Endothelial cell of umbilical vein (primary cell): ENCODE results near the gene SLC9A9.

Experiments
- EZH2 ChIP-seq: IDR thresholded peaks from 2 replicates; pipeline ENCODE4 v1.6.1; 2012; ENCODE audit warnings: borderline replicate concordance, low read depth, mild to moderate bottlenecking, moderate library complexity, low read length, inconsistent platforms; ENCODE audit not compliant: severe bottlenecking
- JUN ChIP-seq: IDR thresholded peaks from 2 replicates; pipeline ENCODE4 v1.6.1; 2011; ENCODE audit warnings: borderline replicate concordance, low read depth; ENCODE audit not compliant: insufficient read length, insufficient read depth
- MYC ChIP-seq: IDR thresholded peaks from one replicate; pipeline ENCODE4 v1.6.1; 2011; ENCODE audit warnings: mild to moderate bottlenecking, low read depth, low read length
- POLR2A ChIP-seq: IDR thresholded peaks from 2 replicates; pipeline ENCODE4 v1.6.1; 2012; ENCODE audit warnings: low read depth, mild to moderate bottlenecking, control low read depth, low read length
- POLR2AphosphoS5 ChIP-seq: IDR thresholded peaks from 2 replicates; pipeline ENCODE4 v1.6.1; 2012; ENCODE audit warnings: low read depth, mild to moderate bottlenecking, control low read depth, low read length, moderate library complexity; ENCODE audit not compliant: insufficient read depth
- TF ChIP-seq, protein P1 (sequence below), 2 donors: IDR thresholded peaks; 1 replicate in 1 of 2; 2 replicates in 1 of 2; pipeline ENCODE4 v1.5.1; 2011; ENCODE audit warnings: low read length in 2 of 2, mild to moderate bottlenecking in 2 of 2, moderate library complexity in 2 of 2, control low read depth in 1 of 2, inconsistent platforms in 1 of 2, low read depth in 1 of 2; ENCODE audit not compliant: insufficient read depth in 1 of 2; ENCODE audit errors: extremely low read depth in 1 of 2
- TF ChIP-seq, protein P2 (sequence below): IDR thresholded peaks from 2 replicates; pipeline ENCODE4 v1.6.1; 2011; ENCODE audit not compliant: insufficient read depth, insufficient read length

DNA sequence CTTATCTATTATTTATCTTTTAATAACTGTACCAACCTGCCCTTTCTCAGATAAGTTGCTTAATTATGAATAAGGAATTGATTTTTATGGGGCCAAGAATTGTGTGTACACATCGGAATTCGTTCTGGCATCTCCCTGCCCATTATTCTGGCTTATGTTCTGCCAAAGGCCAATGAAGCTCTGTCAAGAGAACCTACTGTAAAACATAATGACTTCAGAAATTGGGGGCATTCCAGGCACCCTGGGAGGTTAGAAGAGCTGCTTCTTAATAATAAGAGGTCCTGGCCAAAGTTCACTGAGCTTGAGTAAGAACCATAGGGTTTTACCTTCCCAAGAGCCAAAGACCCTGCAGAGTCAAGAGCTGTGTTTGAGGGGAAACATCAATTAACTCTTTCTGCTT is 261.7 kb downstream of the SLC9A9 start:
- TF ChIP-seq, protein P1, sequence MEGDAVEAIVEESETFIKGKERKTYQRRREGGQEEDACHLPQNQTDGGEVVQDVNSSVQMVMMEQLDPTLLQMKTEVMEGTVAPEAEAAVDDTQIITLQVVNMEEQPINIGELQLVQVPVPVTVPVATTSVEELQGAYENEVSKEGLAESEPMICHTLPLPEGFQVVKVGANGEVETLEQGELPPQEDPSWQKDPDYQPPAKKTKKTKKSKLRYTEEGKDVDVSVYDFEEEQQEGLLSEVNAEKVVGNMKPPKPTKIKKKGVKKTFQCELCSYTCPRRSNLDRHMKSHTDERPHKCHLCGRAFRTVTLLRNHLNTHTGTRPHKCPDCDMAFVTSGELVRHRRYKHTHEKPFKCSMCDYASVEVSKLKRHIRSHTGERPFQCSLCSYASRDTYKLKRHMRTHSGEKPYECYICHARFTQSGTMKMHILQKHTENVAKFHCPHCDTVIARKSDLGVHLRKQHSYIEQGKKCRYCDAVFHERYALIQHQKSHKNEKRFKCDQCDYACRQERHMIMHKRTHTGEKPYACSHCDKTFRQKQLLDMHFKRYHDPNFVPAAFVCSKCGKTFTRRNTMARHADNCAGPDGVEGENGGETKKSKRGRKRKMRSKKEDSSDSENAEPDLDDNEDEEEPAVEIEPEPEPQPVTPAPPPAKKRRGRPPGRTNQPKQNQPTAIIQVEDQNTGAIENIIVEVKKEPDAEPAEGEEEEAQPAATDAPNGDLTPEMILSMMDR (IDR thresholded peaks at IDR 0.05; ENCODE audit: extremely low read depth in 1 of 2, insufficient read depth in 1 of 2, low read depth in 1 of 2, low read length in 2 of 2) = no peak
- no peak for TF ChIP-seq MYC
- no peak for TF ChIP-seq POLR2AphosphoS5
- TF ChIP-seq, protein P2, sequence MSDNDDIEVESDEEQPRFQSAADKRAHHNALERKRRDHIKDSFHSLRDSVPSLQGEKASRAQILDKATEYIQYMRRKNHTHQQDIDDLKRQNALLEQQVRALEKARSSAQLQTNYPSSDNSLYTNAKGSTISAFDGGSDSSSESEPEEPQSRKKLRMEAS = no peak
- TF ChIP-seq POLR2A = no peak
- no peak for TF ChIP-seq EZH2
- TF ChIP-seq JUN = no peak
